HG03097 (cell line): ENCODE data around the gene ASB18.

Experiments used
- ATAC-seq: cut with Tn5 transposase; IDR thresholded peaks from one replicate; pipeline ENCODE4 v1.9.1; 2021; ENCODE audit not compliant: unreplicated experiment, low FRiP score

ASB18 gene

DNA sequence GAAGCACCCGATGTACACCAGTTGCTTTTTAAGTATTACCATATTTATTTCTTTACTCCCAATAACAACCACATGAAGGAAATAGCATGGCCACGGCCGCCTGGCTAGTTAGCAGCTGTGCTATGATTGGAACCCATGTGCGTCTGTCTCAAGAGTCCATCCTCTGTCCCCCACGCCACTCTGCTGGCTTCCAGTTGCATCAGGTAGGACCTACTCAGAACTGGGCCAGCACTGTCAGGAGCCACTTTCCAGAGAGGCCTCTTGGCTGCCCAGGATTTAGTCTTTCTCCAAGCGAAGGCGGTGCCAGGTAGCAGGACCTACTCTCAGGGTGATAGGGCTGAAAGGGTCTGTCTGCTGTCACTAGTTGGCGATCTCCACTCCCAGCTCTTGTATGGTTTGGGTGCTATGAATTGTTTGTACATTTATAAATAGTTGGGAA is 22.1 kb downstream of the ASB18 start:
- no peak for ATAC-seq

DNA sequence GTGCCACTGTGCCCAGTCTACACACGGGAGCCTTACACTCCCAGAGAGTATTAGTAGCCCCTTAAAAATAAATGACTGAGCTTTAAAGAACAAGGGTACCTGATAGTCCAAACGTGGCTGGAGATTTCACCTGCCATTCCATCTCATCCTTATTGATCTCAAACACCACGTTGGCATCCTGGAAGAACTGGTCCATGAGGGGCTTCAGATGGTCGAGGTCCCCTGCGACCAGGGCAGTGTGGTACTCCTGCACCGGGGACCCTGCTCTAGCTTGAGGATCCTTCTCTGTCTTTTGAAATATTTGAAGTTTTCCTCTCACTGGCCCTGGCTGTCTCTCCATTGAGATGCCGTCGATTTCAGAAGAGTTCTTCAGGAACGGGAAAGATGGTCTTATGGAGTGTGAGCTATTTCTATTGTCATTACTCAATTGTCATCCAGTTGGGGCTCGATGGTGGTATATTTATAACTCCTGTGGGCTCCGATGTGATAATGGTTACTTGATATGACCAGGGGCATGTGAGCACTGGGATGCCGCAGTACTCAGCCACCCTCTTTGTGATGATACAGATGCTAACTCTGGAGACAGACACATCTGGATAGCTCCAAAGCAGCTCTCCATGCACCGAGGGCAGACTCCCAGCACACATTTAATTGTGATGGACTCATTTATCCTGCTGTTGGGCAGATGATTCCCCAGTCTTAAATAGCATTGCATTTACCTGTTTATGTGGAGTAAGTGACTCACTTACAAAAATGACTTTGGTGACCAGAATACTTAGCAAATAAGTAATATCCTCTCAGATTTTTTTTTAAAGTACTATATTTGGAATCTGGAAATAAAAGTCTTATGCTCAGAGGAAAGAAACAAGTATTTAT is 22.8 kb downstream of the ASB18 start:
- ATAC-seq = no peak

DNA sequence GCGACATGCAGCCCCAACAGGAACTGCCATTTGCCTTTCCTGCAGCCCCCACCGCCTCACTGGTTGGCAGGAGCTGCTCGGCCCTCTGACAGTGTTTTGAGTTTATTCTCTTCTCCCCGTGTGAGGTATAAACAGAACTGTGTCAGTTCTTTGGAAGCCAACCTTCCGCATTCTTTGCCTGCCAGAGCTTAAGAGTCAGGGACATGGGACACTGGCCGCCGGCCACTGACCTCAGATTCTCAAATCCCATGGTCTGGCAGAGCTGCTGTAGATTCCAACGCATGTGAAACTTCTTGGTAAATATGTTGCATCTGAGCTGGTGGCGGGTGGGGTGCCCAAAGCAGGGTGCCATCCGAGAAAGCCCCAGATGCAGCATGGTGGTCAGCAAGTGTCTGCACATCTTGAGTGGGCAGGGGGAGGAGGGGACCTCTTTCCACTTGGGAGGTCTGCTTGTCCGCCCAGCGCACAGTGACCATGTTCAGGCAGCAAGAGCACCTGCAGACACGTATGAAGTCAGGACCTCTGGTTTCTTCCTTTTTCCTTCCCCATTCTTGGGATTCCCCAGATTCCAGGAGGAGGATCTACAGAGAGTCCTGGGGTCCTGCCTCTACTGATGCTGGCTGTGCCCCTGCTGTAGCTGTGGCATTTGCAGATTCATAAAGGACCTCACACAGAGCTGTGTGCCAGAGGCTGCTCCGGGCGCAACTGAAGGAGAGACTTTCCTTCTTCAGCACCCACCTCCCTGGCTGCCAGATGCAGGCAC is 23.8 kb downstream of the ASB18 start:
- no peak for ATAC-seq

DNA sequence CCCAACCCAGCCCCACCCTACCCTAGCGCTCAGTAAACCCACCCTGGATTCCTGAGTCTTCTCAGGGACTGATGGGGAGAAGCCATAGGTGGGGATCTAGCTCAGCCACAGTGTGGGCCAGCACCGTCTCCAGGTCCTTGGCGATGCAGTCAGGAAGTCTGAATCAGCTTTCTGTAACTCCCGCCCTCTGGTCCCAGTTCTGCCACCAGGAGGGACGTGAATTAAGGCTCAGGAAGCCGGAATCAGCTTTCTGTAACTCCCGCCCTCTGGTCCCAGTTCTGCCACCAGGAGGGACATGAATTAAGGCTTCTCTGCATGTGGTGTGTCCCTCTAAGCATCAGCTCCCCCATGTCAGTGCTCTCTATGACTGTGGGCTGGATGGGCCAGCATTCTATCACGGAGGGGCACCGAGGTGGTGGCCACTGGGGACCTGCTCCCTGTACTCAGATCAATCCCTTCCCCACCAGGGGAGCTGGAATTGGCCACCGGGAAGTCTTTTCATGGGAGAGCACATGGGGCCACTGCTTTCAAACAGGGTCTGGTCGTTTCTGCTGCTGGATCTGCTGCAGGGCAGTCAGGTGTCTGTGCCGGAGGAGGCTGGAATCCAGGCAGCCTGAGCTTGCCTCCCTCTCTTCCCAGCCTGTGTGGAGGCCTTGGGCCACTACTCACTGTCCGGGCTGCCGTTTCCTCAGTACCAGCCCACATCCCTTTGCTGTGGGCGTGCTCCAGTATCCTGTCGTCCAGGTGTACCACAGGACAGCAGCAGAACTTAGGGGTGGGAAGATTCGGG is 24.7 kb downstream of the ASB18 start:
- no peak for ATAC-seq

DNA sequence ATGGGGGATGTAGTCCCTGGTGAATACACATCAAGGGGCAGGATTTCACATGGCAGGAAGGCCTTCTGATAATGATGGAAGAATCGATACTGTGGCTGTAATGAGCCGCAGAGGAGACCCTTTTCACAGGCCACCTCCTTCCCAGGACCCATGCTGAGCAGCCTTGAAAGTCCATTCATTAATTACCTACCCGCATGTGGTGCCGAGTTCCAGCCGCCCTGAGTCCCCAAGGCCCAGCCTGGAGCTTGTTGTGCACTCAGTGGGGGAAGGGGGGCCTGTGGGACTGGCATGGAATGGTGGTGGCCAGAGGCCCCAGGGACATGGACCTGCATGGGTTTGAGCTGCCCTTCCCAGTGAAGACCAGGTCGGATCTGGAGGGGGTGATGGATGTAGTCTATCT is 25.5 kb downstream of the ASB18 start:
- no peak for ATAC-seq

DNA sequence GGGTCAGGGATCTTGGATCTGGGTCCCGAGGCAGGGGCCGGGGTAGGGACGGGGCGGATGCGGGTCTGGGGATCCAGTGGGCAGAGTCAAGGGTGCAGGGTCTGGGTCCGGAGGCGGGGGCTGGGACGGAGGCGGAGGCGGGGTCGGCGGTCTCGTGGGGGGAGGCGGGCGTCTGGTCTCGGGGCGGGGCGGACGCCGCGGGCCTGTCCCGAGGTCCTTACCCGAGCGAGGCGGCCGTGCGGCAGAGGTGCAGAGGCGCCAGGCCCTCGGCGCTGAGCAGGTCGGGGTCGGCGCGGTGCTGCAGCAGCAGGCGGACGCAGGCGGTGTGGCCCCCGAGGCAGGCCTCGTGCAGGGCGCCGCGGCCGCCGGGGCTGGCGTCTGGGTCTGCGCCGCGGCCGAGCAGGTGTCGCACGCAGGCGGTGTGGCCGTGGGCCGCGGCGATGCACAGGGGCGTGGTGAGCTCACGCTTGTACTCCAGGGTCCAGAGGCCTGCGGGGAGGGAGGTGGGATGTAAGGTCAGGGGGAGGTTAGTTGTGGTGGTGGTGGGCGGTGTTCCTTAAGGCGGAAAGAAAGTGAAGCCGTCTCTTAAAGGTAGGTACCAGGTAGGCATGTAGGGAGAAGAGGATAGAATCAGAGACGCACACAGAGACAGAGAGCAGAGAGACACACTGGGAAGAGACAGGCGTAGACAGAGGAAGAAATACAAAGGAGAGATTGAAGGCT is 26.6 kb downstream of the ASB18 start:
- ATAC-seq = no peak

DNA sequence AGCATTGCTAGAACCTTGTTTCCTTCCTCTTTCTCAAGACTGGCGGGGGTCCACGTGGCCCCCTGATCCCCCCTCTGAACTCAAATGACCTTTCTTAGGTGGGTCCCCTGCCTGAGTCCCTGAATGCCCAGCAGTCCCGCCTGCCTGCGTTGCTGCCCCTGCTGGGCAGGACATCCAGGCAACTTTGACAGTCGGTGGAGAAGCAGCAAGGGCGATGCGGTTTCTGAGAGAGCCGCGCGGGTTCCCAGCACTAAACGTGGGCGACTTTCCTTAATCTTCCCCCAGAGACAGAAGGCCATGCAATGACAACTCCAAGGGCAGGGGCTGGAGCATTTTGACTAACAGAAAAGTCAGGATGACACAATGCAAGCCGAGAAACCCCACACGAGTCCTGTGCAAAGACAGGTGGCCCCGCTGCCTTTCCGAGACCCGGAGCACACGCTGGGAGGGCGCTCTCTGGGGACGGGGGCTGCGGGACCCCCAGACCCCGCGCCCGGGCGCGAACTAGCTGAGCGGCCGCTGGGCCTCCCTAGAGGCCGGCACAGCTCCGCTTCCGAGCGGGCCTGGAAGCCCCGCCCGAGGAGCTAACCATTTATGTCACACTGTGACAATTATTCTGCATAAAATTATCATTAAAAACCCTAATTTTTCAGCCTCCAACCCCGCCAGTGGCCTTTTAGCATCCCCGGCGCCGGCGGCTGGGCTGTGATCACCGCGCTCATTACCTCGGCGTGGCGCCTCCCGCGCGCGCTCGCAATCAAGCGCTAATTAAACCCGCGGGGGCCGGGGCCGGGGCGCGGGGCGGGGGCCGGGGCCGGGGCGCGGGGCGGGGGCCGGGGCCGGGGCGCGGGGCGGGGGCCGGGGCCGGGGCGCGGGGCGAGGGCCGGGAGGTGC is 27.4 kb downstream of the ASB18 start:
- no peak for ATAC-seq

DNA sequence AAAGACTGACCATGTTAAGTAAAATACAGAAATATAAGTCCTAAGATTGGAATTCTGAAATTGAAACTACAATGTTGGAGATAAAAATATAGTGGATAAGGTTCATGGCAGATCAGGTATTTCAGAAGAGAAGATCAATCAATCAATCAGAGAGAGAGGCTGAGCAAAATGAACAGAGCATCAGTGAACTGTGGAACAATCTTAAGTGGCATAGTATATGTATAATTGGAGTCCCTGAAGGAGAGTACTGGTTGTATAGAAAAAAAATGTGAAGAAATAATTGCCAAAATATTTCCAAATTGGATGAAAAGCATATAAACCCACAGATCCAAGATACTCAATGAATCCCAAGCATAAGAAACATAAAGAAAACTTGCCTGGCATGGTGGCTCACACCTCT is 35.0 kb downstream of the ASB18 start:
- no peak for ATAC-seq

DNA sequence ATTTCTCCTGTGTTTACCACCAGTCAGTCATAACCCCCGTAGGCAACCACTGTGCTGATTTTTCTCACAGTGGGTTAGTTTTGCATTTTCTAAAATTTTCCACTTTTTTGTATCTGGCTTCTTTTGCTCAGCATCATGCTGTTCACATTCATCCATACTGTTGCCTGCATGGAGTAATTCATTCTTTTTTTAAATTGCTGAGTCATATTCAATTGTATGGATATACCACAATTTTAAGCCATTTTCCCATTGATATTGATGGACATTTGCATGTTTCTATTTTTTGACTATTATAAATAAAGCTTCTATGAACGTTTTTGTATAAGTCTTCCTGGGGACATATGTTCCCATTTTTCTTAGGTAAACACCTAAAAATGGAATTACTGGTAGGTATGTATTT is 40.5 kb downstream of the ASB18 start:
- no peak for ATAC-seq

DNA sequence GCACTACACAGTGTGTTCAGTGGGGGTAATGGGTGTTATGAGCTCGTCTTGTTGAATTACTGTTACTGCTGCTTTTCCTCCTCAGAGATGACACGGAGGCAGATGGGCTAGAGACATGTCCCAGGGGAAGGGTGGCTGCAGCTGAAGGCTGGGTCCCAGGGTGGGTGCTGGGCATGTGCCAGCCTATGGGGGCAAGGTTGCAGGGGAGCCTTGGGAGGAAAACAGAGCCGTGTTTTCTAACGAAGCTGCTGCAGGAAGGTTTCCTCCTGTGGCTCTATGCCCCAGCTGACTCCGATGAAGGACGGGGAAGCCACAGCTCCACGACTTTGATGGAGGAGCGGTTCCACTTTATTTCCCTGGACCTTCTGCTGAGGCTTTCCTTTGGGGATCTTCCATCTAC is 42.4 kb downstream of the ASB18 start:
- no peak for ATAC-seq

DNA sequence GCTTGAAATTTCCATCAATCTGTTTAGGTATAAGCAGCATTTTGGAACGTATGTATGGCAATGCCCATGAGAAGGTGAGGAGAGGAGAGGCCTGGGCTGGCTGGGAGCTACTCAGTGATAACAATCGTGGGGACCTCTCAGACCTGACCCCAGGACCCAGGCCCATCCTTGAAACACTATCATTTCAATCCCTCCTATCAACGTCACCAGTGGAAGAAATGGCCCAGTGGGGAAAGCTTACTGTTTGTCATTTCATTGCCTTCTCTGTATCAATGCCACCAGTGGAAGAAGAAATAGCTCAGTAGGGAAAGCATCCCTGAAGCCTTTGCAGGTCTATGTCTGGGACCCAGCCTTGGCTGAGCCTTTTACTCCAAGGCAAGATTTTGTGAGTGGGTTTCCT is 44.8 kb downstream of the ASB18 start:
- no peak for ATAC-seq

DNA sequence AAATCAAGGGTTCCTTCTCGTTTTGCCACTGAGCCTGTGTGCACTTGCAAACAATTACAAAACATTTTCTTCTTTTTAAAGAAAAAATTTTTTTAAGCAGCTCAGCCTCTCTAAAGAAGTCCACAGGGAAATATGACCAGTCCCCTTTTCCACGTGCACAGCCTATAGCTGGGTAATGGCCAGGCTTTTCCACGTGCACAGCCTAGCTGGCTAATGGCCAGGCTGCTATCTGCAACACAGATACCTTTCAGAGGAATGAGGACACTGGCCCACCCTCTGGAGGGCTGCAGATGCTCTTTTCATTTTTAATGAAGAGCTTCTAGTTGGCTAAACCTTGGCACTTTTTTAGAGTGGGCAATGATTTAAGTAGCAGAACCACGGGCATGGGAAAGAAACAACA is 46.3 kb downstream of the ASB18 start:
- no peak for ATAC-seq

DNA sequence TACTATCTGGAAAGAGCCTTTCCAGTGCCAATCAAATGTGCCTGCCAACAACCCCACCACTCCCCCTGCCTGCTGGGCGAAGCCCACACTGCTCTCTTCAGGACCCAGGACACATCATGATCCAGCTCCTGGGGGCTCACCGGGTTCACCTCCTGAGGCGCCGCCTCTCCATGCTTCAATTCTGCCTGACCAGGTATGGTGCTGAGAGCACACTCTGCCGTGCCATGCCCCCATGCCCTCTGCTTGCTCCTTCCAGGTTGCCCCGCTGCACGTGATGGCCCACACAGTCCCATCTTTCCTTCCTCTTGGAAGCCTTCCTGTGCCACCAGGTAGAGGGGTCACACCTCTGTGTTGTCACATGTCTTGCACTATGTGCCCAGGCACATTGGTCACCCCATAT is 47.5 kb downstream of the ASB18 start:
- no peak for ATAC-seq

DNA sequence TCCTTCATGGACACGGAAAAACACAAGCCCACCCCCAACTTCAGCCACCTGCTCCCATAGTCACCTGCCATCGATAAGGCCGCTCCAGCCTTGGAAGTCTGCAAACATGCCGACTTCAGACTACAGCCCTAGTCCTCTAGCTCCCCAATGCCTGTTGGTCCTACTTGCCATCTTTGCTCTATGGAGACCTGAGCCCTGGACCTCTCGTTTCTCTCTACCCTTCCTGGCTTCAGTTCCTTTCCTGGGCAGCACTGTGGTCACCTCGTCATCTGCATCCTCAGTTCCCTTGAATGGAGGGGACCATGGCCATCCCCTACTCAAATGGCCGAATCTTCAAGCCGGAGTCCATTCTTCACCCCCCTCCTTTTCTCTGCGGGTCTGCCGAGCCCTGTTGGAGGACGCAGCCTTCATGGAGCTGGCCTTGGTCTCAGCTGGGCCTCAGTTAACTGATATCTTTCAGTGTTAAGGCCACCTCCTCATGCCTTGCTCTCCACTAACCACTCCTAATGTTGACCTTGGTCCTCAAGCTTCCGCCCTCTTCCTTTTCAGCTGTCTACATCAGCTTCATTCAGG is 48.4 kb downstream of the ASB18 start:
- ATAC-seq = no peak

DNA sequence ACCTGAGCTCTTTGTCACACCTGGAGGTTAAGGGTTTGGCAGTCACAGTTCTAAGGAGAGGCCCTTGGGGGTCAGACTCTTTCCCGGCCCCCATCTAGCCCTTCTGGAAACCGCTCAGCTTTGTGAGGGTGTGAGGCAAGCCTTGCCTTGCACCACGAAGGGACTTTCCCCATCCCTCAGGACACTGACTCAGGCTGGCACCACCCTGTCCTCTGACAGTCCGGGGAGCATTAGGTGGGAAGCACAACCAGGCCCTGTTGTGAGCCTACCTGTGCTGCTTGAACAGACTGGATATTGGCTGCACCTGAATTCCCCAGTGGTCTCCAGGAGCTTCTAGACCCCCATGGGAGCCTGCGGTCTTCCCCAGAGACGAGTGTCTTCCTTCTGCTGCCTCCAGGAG is 49.0 kb downstream of the ASB18 start:
- no peak for ATAC-seq

DNA sequence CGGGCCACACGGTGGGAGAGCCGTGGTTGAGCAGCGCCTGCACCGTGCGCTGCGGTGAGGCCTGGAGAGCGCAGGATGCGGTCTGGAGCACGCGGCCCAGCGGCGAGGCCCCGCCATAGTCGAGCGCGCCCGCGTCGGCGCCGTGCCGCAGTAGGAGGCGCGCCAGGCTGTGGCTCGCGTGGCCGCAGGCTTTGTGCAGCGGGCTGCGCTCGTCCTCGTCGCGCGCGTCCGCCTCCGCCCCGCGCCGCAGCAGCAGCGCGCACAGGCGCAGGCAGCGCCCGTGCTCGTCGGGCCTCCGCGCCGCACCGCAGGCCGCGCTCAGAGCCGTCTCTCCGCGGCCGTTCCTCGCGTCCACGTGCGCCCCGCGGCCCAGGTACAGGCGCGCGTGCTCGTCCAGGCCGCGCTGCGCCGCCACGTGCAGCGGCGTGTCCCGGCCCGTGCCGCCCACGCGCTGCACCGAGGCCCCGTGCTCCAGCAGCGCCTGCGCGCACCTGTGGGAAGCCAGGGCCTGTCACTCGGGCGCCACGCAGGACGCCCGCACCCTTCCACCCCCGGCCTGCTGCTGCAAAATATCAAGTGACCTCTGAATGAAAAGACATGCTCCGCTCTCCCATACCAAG is 49.7 kb downstream of the ASB18 start:
- ATAC-seq = no peak

DNA sequence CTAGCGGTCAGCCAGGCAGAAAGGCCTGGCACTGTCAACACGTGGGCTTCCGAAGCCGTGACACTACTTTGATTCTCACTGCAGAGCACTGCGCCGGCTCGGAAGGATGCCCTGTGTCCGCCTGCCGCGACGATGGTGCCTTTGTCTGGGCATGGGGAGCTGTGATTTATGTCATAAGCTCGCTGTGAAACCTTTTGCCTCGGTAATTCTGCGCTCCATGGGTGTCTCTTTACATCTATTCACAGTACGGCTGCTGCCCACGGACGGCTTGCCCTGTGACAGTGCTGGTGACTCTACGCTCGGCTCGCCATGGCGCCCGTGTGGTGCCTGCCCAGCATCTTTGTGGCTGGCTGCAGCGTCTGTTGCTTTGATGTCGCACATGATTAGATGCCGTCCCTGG is 52.9 kb downstream of the ASB18 start:
- no peak for ATAC-seq

DNA sequence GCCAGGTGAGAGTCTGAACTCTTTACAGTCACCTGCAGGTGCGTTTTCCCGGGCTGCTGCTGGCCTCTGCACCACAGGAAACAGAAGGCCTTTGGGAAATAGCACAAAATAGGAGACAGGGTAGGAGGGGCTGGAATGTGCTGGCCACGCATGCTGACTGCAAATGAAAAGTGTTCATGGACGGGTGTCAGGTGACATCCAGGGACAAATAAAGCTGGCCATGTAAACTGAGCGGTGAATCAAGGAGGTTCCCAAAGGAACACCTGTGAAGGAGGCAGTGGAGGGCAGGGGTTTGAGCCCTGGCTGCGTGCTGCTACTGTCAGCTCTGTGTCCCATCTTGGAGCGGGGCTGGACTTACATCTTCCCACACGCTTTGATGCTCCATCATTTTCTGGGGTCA is 53.7 kb downstream of the ASB18 start:
- ATAC-seq = no peak

DNA sequence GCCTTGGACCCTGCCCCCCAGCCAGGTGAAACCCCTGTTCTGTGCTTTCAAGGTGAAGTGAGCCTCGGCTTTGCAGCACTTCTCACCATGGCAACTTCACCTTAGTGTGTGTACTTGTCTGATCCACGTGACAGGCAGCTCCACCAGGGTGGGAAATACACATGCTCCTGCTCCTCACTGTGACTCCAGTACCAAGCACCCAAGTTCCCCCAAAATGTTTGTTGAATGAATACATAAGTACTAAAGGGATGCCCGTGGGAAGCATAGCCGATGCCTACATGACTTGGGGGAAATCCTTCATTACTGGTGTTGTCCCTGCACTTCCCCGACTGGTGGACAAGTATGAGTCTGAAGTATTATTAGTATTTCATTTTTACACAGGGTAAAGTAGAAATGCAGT is 54.2 kb downstream of the ASB18 start:
- ATAC-seq = no peak
